NAMALWA (cell line): ENCODE data around the gene ZNF536.
"Not testable (repeated sequence)": the region's sequence is repeated elsewhere in the genome, so short reads cannot be mapped to it uniquely, and the experiment has no call there.

ENCODE experiments used
- DNase-seq: peaks from one replicate; pipeline ENCODE4 v3.0.0-alpha.2; 2015; ENCODE audit warnings: low spot score

Gene ZNF536

GRCh38 chr19:30446850-30447552 is 74.8 kb downstream of the ZNF536 start:
- DNase-seq = no peak

- DNase-seq = no peak
Measured at GRCh38 chr19:30447553-30447870, 75.3 kb downstream of the ZNF536 start.

- no peak for DNase-seq
Measured at GRCh38 chr19:30448386-30449077, 76.3 kb downstream of the ZNF536 start.

DNA sequence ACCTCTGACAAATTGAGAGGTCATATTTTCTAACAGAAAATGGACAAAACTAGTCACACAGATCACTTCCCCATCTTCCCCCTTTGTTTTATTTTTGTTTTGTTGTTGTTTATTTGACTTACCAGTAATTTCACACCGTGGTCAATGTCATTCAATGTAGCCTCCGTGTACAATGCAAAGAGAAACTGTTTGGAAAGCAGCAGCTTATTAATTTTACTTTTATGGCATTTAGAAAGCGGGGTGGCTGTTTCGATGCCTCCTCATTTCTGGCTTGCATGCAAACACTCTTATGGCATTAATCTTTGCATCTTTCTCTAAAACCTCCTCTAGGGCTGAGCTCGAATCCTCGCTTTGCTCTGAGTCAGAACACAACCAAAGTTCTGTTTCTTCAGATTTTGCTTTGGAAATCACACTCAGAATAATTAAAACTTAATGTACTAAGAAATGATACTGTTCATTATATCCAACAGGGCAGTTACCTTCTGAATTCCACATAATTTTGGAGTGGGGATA is 77.0 kb downstream of the ZNF536 start:
- DNase-seq = no peak

DNA sequence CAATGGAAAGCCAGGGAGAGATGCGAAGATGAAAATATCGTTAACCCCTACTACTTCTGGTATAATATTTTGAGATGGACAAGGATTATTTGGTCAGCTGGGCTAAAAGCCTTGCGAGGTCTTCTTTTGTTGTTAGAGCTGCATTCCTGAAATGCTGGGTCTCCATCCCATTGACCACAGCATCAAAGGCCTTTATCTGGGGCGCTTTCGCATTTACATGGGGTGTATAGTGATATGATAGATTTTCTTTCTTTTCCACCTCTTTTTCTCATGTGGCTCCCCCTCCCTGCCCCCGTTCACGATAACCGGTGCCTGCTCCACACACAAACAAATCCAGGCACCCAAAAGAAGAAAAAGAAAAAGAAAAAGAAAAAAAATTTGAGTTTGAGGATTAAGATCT is 77.5 kb downstream of the ZNF536 start:
- no peak for DNase-seq

DNA sequence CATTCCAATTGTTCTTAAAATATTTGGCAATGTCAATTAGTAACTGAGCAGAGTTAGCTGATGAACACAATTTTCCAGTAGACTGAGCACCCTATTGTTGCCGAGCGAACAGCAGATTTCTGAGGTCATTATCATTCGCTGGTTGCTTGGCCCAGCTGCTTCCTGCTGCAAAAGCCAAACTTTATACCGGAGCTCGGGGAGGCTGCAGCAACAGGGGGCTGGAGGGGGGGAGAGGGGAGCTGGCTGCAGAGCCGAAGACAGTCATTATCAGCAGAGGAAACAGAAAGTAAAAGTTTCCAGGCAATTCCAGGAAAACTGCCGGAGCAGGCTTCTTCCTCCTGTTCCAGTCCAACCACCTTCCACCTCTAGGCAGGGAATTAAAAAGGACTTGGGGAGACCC is 77.9 kb downstream of the ZNF536 start:
- DNase-seq = no peak

GRCh38 chr19:30450835-30451321 is 78.7 kb downstream of the ZNF536 start:
- no peak for DNase-seq

GRCh38 chr19:30452931-30453330 is 80.7 kb downstream of the ZNF536 start:
- DNase-seq = no peak

GRCh38 chr19:30453743-30454142 is 81.6 kb downstream of the ZNF536 start:
- no peak for DNase-seq

DNA sequence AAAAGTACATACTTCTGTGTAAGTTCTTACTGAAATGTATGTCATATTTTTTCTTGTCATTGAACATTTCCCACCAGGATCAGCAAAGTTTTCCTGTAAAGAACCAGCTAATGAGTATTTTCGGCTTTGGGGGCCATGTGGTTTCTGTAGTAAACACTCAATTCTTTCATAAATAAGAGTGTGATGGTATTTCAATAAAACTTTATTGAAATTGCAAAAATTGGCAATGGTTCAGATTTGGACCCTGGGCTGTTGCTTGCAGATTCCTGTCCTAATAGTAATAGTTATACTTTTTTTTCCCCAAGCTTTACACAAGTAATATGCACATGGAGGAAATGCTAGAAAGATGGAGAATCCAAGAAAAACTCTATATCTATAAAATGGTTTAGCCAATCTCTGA is 83.7 kb downstream of the ZNF536 start:
- no peak for DNase-seq

- DNase-seq = no peak
Measured at GRCh38 chr19:30457484-30457883, 85.3 kb downstream of the ZNF536 start.

DNA sequence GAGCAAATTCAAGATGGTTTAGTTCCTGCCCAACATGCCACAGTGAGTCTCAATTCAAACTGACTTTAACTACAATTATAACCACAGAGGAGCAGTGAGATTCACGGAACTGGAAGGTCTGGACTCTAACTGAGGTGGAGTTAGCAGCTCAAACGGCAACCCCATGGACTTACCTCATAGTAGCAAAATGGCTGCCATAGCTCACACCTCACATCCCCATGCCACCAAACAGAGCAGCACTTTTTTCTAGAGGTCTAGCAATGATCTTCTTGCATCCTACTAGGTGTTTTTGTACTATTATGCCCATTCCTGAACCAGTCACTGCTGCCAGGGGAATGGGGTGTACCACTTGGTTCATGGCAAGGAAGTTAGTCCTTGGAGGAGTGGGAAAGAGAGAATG is 87.7 kb downstream of the ZNF536 start:
- no peak for DNase-seq

GRCh38 chr19:30464162-30464561 is 92.0 kb downstream of the ZNF536 start:
- no peak for DNase-seq

- not testable (repeated sequence) for DNase-seq
Measured at GRCh38 chr19:30466598-30466997, 94.4 kb downstream of the ZNF536 start.

- DNase-seq = no peak
Measured at GRCh38 chr19:30467239-30467638, 95.1 kb downstream of the ZNF536 start.

GRCh38 chr19:30469774-30470173 is 97.6 kb downstream of the ZNF536 start:
- no peak for DNase-seq

GRCh38 chr19:30471441-30471840 is 99.3 kb downstream of the ZNF536 start:
- no peak for DNase-seq

GRCh38 chr19:30473334-30473867 is 101.2 kb downstream of the ZNF536 start:
- no peak for DNase-seq

- DNase-seq = no peak
Measured at GRCh38 chr19:30476997-30477396, 104.8 kb downstream of the ZNF536 start.

DNA sequence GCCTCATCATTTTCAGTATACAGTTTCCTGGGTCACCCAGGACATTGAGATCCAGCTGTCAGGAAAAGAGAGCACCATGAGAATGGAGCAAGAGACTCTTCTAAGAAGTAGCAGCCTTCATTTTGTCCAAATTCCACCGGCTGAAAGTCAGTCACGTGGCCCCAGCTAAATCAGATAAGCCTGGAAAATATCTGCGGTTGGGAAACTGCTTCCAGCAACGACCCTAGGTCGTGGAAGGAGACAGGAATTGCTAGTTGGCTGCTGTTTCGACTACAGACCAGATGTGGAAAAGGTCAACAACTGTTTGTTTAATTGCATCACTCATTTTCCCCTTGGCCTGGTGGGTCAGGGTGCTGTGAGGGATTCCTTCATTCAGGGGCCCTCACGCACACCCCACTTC is 107.0 kb downstream of the ZNF536 start:
- DNase-seq = no peak

GRCh38 chr19:30480097-30480496 is 107.9 kb downstream of the ZNF536 start:
- DNase-seq = no peak

DNA sequence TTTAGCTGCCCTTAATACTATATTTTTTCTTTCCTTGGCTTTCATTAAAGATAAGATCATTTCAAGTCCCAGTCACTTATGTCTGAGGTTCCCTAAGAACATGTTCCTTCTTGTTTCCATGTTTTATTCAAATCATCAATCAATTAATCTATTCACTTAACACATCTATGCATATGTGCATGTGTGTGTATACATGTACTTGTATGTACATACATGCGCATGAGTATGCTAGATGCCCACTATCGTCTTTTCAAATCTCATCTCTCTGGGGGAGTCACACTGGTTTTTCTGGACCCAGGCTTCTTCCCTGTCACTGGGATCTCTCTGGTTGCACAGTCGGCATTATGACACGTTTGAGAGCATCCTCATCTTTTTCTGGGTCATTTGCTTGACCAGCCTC is 108.9 kb downstream of the ZNF536 start:
- DNase-seq = no peak

DNA sequence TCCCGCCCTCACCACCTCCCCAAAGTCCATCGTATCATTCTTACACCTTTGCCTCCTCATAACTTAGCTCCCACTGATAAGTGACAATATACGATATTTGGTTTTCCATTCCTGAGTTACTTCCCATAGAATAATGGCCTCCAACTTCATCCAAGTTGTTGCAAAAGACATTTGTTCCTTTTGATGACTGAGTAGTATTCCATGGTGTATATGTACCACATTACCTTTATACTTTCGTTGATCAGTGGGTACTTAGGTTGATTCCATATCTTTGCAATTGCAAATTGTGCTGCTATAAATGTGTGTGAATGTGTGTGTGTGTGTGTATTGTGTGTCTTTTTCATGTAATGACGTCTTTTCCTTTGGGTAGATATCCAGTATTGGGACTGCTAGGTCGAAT is 109.6 kb downstream of the ZNF536 start:
- DNase-seq = no peak
